Endodermal cell (in vitro differentiated cells): ENCODE results near the gene GLIS1. TPM values are rescaled to one million over a fixed set of nuclear protein-coding genes. Genes with fewer than 3 reads are reported as not detected.
A peak's percentile ranks its signal among the peaks of the same experiment; 100 is the strongest.

Experiments
- DNase-seq: peaks from one replicate; pipeline ENCODE4 v3.0.0-alpha.2; 2017
- H3K27ac ChIP-seq: 2 replicates; pipeline ENCODE4 v1.5.1; 2013; ENCODE audit warnings: mild to moderate bottlenecking, low read depth, low read length, moderate library complexity
- H3K27me3 ChIP-seq: 2 replicates; pipeline ENCODE4 v1.6.1; 2013; ENCODE audit warnings: mild to moderate bottlenecking, low read length, moderate library complexity; ENCODE audit not compliant: insufficient read depth, control insufficient read depth, poor library complexity, severe bottlenecking
- H3K36me3 ChIP-seq: 2 replicates; pipeline ENCODE4 v1.7.0; 2013; ENCODE audit warnings: mild to moderate bottlenecking, low read length, moderate library complexity; ENCODE audit not compliant: control insufficient read depth, insufficient read depth
- H3K4me1 ChIP-seq: one replicate; pipeline ENCODE4 v1.7.0; 2013; ENCODE audit warnings: low read length; ENCODE audit not compliant: control insufficient read depth, insufficient read depth
- H3K4me3 ChIP-seq: 2 replicates; pipeline ENCODE4 v1.5.1; 2013; ENCODE audit warnings: mild to moderate bottlenecking, low read length, moderate library complexity
- H3K9ac ChIP-seq: 2 replicates; pipeline ENCODE4 v1.6.1; 2013; ENCODE audit warnings: mild to moderate bottlenecking, low read length, moderate library complexity; ENCODE audit not compliant: poor library complexity, severe bottlenecking; ENCODE audit errors: extremely low read depth
- H3K9me3 ChIP-seq: 2 replicates; pipeline ENCODE4 v1.6.1; 2013; ENCODE audit warnings: mild to moderate bottlenecking, low read length, moderate library complexity; ENCODE audit not compliant: control insufficient read depth
- H3K27ac Mint-ChIP-seq: 2 replicates; pipeline ENCODE4 v1.8.0; 2020; ENCODE audit warnings: mixed read lengths
- H3K27me3 Mint-ChIP-seq: 2 replicates; pipeline ENCODE4 v1.8.0; 2021; ENCODE audit warnings: mild to moderate bottlenecking, mixed read lengths; ENCODE audit not compliant: insufficient read depth
- H3K36me3 Mint-ChIP-seq: 2 replicates; pipeline ENCODE4 v1.8.0; 2020; ENCODE audit warnings: low read depth, mixed read lengths
- H3K4me1 Mint-ChIP-seq: 2 replicates; pipeline ENCODE4 v1.8.0; 2020; ENCODE audit warnings: mixed read lengths
- H3K4me3 Mint-ChIP-seq: 2 replicates; pipeline ENCODE4 v1.8.0; 2020; ENCODE audit warnings: mild to moderate bottlenecking, moderate library complexity, mixed read lengths
- H3K9me3 Mint-ChIP-seq: 2 replicates; pipeline ENCODE4 v1.8.0; 2020; ENCODE audit warnings: mild to moderate bottlenecking, mixed read lengths
- WGBS, 2 experiments: methylation state at CpG; one replicate each; pipeline versions ENCODE4 v1.1.5 to v1.1.7; 2013; ENCODE audit warnings: missing lambda C conversion rate in 2 of 2, mixed read lengths in 1 of 2; ENCODE audit not compliant: insufficient coverage in 1 of 2, insufficient read length in 1 of 2; 5-methylcytosine and 5-hydroxymethylcytosine counted together
- total RNA-seq, 2 donors: library from RNA; stranded (reverse); fragmentation: NEBNext Ultra II Directional in 1 of 2; extraction: Animal tissue kit (Norgen Biotek cat#: 25700) in 1 of 2; gene quantifications; 2 replicates in 1 of 2; 3 replicates in 1 of 2; pipeline ENCODE4 v1.2.1, GENCODE V29; 2021
- TF ChIP-seq, protein P1 (sequence below): fragments of 200-600 bp; sonication (generic); conservative IDR thresholded peaks from 2 replicates; pipeline ENCODE4 v1.5.0; 2021; ENCODE audit warnings: antibody characterized with exemption, mild to moderate bottlenecking

GLIS1 gene
- total RNA-seq, 2 donors from 2014 or later = 2.1 to 3.9 TPM

DNA sequence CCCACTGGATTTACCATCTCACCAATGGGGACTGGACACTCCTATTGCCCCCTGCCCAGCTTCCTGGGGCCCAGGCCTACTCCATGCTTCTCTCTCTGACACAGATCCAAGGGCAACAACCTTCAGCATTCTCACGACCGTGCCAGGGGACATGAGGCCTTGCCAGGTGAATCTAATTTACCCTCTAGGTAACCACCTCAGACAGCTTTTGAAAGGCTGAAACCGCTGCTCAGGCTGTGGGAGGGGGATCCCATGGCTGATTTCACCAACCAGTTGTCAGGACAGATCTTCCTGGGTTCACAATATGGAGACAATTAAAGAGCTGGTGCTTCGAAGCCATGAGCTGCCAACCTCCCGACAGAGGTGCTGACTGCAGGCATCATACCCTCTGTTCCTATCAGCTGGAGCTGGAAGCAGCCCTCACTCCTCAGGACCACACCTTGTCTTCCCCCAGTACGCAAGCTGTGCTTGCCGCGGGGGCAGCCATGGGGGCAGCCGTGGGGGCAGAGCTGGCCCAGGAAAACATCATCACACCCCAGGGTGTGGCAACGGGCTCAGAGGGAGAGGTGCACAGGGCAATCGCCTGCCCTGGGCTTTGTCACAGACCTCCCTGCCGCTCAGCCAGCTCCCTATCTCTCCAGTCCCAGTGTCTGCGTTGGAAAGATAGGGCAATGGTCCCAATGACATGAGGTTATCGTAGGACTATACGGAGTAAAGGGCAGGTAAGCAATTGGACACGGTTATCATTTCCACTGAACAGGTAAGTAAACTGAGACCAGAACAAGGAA lies 159.5 kb downstream of the GLIS1 start:
- peak; percentile 35 for DNase-seq
- H3K4me1 Mint-ChIP-seq = peaks cover 7% of the 10 kb centered on the region
- no peak overlapping the region for H3K4me3 Mint-ChIP-seq
- H3K27me3 ChIP-seq = no peaks in the 10 kb centered on the region
- no peaks in the 10 kb centered on the region for H3K9me3 ChIP-seq
- TF ChIP-seq, protein P1, sequence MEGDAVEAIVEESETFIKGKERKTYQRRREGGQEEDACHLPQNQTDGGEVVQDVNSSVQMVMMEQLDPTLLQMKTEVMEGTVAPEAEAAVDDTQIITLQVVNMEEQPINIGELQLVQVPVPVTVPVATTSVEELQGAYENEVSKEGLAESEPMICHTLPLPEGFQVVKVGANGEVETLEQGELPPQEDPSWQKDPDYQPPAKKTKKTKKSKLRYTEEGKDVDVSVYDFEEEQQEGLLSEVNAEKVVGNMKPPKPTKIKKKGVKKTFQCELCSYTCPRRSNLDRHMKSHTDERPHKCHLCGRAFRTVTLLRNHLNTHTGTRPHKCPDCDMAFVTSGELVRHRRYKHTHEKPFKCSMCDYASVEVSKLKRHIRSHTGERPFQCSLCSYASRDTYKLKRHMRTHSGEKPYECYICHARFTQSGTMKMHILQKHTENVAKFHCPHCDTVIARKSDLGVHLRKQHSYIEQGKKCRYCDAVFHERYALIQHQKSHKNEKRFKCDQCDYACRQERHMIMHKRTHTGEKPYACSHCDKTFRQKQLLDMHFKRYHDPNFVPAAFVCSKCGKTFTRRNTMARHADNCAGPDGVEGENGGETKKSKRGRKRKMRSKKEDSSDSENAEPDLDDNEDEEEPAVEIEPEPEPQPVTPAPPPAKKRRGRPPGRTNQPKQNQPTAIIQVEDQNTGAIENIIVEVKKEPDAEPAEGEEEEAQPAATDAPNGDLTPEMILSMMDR = no peak
- H3K27ac Mint-ChIP-seq = no peak overlapping the region
- H3K9me3 Mint-ChIP-seq = no peaks in the 10 kb centered on the region
- WGBS, 2 experiments = 88% methylated on average over 11 to 16 of the region's 16 CpGs
- H3K4me1 ChIP-seq = peaks cover 2% of the 10 kb centered on the region
- H3K36me3 Mint-ChIP-seq = no peaks in the 10 kb centered on the region
- no peaks in the 10 kb centered on the region for H3K36me3 ChIP-seq
- no peak overlapping the region for H3K27ac ChIP-seq
- no peak overlapping the region for H3K9ac ChIP-seq
- H3K27me3 Mint-ChIP-seq = peaks cover 4% of the 10 kb centered on the region
- H3K4me3 ChIP-seq = no peak overlapping the region

DNA sequence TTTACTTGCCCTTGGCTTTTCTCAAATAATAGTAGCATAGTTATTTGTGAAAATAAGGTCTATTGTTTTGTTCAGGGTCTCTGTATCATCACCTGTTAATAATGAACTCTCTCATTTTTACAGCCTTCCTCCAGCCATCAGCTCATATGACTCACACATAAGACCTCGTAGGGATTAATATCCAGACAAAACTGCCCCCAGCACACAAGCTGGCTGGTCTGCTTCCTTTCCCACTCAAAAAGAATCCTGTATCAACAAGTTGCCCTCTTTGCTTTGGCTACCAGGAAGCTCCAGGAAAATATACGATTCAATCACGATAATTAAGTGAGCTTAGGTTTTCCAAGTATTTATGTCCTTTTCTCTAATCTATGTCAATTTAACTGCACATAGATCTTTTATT lies 160.6 kb downstream of the GLIS1 start:
- peaks cover 7% of the 10 kb centered on the region for H3K4me1 Mint-ChIP-seq
- TF ChIP-seq, protein P1 = no peak
- H3K4me3 ChIP-seq = no peak overlapping the region
- no peak overlapping the region for H3K27ac Mint-ChIP-seq
- H3K27me3 Mint-ChIP-seq = peaks cover 2% of the 10 kb centered on the region
- no peak overlapping the region for H3K4me3 Mint-ChIP-seq
- peaks cover 2% of the 10 kb centered on the region for H3K4me1 ChIP-seq
- no peaks in the 10 kb centered on the region for H3K9me3 Mint-ChIP-seq
- no peaks in the 10 kb centered on the region for H3K36me3 Mint-ChIP-seq
- WGBS, 2 experiments = 89 to 97% methylated on average over 2 to 3 of the region's 3 CpGs
- H3K36me3 ChIP-seq = no peaks in the 10 kb centered on the region
- H3K27ac ChIP-seq = no peak overlapping the region
- no peak for DNase-seq
- H3K27me3 ChIP-seq = no peaks in the 10 kb centered on the region
- H3K9ac ChIP-seq = no peak overlapping the region
- H3K9me3 ChIP-seq = no peaks in the 10 kb centered on the region

DNA sequence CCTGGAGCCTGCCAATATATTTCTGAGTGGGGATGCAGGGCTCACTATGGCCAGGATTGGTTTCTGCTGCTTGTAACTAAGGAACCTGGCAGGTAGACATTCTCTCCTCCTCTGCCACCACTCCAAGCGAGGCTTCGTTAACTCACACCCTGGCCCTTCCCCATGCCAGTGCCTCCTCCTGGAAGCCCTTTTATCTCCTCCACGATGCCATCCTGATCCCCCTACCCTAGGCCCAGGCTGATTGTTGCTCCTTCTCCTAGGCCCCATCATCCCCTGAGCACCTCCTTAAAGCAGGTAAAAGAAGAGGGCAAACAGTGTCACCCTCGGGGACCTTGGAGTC lies 161.2 kb downstream of the GLIS1 start:
- Mint-ChIP-seq H3K27ac (no peak overlapping the region), H3K36me3 (no peaks in the 10 kb centered on the region), H3K9me3 (no peaks in the 10 kb centered on the region), H3K27me3 (no peaks in the 10 kb centered on the region), H3K4me1 (peaks cover 8% of the 10 kb centered on the region), H3K4me3 (no peak overlapping the region)
- Histone ChIP-seq H3K9ac (no peak overlapping the region), H3K4me3 (no peak overlapping the region), H3K9me3 (no peaks in the 10 kb centered on the region), H3K27ac (no peak overlapping the region), H3K36me3 (no peaks in the 10 kb centered on the region), H3K27me3 (no peaks in the 10 kb centered on the region), H3K4me1 (peaks cover 4% of the 10 kb centered on the region)
- DNase-seq = peak; percentile 31
- 92 to 95% methylated on average over 4 of the region's 4 CpGs for WGBS, 2 experiments
- TF ChIP-seq, protein P1 = no peak
